Esophagus squamous epithelium (tissue), 4 donors: ENCODE results near the gene TANGO2.

Experiments
- POLR2A ChIP-seq, 4 donors: fragments of 450-650 bp; IDR thresholded peaks; one replicate each; pipeline ENCODE4 v1.6.1; 2017; ENCODE audit warnings: antibody characterized with exemption in 4 of 4, mild to moderate bottlenecking in 4 of 4, moderate library complexity in 3 of 4
- TF ChIP-seq, protein P1 (sequence below), 6 experiments: fragments of 450-650 bp in 4 of 6; fragments of 200-600 bp in 2 of 6; sonication (generic) in 2 of 6; IDR thresholded peaks; one replicate each; pipeline ENCODE4 v1.5.1; 2016 to 2019; ENCODE audit warnings: antibody characterized with exemption in 6 of 6, mild to moderate bottlenecking in 4 of 6, moderate library complexity in 4 of 6

GRCh38 chr22:19996694-19997384 is 24.1 kb upstream of the TANGO2 start:
- TF ChIP-seq, protein P1, sequence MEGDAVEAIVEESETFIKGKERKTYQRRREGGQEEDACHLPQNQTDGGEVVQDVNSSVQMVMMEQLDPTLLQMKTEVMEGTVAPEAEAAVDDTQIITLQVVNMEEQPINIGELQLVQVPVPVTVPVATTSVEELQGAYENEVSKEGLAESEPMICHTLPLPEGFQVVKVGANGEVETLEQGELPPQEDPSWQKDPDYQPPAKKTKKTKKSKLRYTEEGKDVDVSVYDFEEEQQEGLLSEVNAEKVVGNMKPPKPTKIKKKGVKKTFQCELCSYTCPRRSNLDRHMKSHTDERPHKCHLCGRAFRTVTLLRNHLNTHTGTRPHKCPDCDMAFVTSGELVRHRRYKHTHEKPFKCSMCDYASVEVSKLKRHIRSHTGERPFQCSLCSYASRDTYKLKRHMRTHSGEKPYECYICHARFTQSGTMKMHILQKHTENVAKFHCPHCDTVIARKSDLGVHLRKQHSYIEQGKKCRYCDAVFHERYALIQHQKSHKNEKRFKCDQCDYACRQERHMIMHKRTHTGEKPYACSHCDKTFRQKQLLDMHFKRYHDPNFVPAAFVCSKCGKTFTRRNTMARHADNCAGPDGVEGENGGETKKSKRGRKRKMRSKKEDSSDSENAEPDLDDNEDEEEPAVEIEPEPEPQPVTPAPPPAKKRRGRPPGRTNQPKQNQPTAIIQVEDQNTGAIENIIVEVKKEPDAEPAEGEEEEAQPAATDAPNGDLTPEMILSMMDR (IDR thresholded peaks at IDR 0.05): no peak
- TF ChIP-seq POLR2A (IDR thresholded peaks at IDR 0.05): no peak
